Mucosa of rectum (tissue), 2 donors: ENCODE results near the gene CLSTN2.

Source experiments
- H3K27ac ChIP-seq, 2 donors: one replicate each; pipeline ENCODE4 v1.7.0; 2013; ENCODE audit warnings: inconsistent platforms in 2 of 2, low read depth in 2 of 2, low read length in 2 of 2
- H3K27me3 ChIP-seq, 2 donors: one replicate each; pipeline ENCODE4 v1.7.0; 2013; ENCODE audit warnings: low read length in 2 of 2; ENCODE audit not compliant: control insufficient read depth in 2 of 2, insufficient read depth in 2 of 2
- H3K36me3 ChIP-seq, 2 donors: one replicate each; pipeline ENCODE4 v1.7.0; 2013; ENCODE audit warnings: low read length in 2 of 2; ENCODE audit not compliant: control insufficient read depth in 2 of 2, insufficient read depth in 2 of 2
- H3K4me1 ChIP-seq, 2 donors: one replicate each; pipeline ENCODE4 v1.7.0; 2013; ENCODE audit warnings: low read length in 2 of 2, mild to moderate bottlenecking in 1 of 2; ENCODE audit not compliant: control insufficient read depth in 2 of 2, insufficient read depth in 2 of 2
- H3K4me3 ChIP-seq, 2 donors: one replicate each; pipeline ENCODE4 v1.7.0; 2013; ENCODE audit warnings: low read length in 2 of 2
- H3K9ac ChIP-seq, 2 donors: one replicate each; pipeline ENCODE4 v1.7.0; 2013; ENCODE audit warnings: low read length in 2 of 2, low read depth in 1 of 2, mild to moderate bottlenecking in 1 of 2
- H3K9me3 ChIP-seq, 2 donors: one replicate each; pipeline ENCODE4 v1.7.0; 2013; ENCODE audit warnings: low read length in 2 of 2; ENCODE audit not compliant: control insufficient read depth in 2 of 2
- donor health status: healthy.
- donor health status: Normal muscosa, but diverticular disease.

Gene CLSTN2

GRCh38 chr3:140177943-140178342 lies 243.0 kb downstream of the CLSTN2 start:
- Histone ChIP-seq H3K27ac (no peak overlapping the region), H3K9ac (no peak overlapping the region), H3K9me3 (no peaks in the 10 kb centered on the region), H3K4me1 (peaks cover 0 to 2% of the 10 kb centered on the region in 2 donors), H3K36me3 (no peaks in the 10 kb centered on the region), H3K27me3 (no peaks in the 10 kb centered on the region), H3K4me3 (no peak overlapping the region)

GRCh38 chr3:140178482-140178881 lies 243.5 kb downstream of the CLSTN2 start:
- H3K9ac ChIP-seq, result no peak overlapping the region
- no peaks in the 10 kb centered on the region for H3K27me3 ChIP-seq
- H3K4me1 ChIP-seq, result peaks cover 0 to 2% of the 10 kb centered on the region in 2 donors
- no peak overlapping the region for H3K4me3 ChIP-seq
- no peak overlapping the region for H3K27ac ChIP-seq
- H3K9me3 ChIP-seq, result no peaks in the 10 kb centered on the region
- no peaks in the 10 kb centered on the region for H3K36me3 ChIP-seq

- no peaks in the 10 kb centered on the region for H3K27me3 ChIP-seq
- H3K4me3 ChIP-seq, result no peak overlapping the region
- no peaks in the 10 kb centered on the region for H3K9me3 ChIP-seq
- no peak overlapping the region for H3K9ac ChIP-seq
- H3K27ac ChIP-seq, result no peak overlapping the region
- H3K36me3 ChIP-seq, result no peaks in the 10 kb centered on the region
- H3K4me1 ChIP-seq, result peaks cover 0 to 2% of the 10 kb centered on the region in 2 donors
Observed at GRCh38 chr3:140180603-140181002, 245.6 kb downstream of the CLSTN2 start.

GRCh38 chr3:140185375-140185774 lies 250.4 kb downstream of the CLSTN2 start:
- Histone ChIP-seq H3K36me3 (no peaks in the 10 kb centered on the region), H3K9ac (no peak overlapping the region), H3K4me1 (no peaks in the 10 kb centered on the region), H3K4me3 (no peak overlapping the region), H3K9me3 (no peaks in the 10 kb centered on the region), H3K27ac (no peak overlapping the region), H3K27me3 (no peaks in the 10 kb centered on the region)

DNA sequence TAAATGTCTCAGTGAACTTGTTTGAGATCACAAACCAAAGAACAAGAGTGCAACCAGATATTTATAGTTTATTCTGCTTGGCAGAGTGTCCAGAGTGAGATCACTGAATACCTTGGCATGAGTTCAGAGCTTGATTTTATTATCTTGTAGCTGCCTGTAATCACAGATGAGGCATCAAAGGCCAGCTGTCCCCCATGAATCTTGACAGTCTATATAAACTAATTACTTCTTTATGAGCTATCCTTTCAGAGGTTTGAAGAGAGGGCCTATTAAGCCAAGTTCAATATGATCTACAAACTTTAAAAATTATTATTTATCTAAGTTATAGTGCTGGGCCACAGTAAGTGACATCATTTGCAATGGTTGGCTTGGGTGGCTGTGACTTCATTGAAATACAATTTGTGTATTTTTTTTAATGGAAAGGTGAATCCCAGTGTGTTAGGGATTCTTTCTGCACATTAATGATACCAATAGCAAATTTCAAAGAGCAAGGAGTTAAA lies 251.5 kb downstream of the CLSTN2 start:
- H3K27ac ChIP-seq, result no peak overlapping the region
- no peaks in the 10 kb centered on the region for H3K9me3 ChIP-seq
- H3K36me3 ChIP-seq, result no peaks in the 10 kb centered on the region
- H3K4me1 ChIP-seq, result no peaks in the 10 kb centered on the region
- H3K9ac ChIP-seq, result no peak overlapping the region
- H3K4me3 ChIP-seq, result no peak overlapping the region
- no peaks in the 10 kb centered on the region for H3K27me3 ChIP-seq

DNA sequence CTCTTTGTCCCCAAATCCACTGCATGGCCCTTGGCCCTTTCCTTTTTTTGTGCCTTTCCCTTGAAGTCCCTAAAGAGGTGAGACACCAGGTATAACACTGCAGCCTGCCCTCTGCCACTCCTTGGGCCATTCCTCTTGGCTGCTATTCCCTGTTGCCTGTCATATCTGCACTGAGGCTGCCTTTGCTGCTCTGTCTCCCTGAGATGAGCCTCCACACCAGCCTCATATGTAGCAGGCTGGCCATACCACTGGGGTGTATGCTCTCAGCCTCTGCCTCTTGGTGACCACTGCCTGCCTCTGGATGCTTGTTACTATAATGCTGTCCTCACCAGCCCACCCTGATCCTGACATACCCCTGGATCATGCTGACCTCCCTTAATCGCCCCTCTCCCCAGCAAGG lies 252.0 kb downstream of the CLSTN2 start:
- H3K4me3 ChIP-seq, result no peak overlapping the region
- no peaks in the 10 kb centered on the region for H3K27me3 ChIP-seq
- H3K4me1 ChIP-seq, result no peaks in the 10 kb centered on the region
- H3K36me3 ChIP-seq, result no peaks in the 10 kb centered on the region
- no peak overlapping the region for H3K9ac ChIP-seq
- H3K9me3 ChIP-seq, result no peaks in the 10 kb centered on the region
- H3K27ac ChIP-seq, result no peak overlapping the region

DNA sequence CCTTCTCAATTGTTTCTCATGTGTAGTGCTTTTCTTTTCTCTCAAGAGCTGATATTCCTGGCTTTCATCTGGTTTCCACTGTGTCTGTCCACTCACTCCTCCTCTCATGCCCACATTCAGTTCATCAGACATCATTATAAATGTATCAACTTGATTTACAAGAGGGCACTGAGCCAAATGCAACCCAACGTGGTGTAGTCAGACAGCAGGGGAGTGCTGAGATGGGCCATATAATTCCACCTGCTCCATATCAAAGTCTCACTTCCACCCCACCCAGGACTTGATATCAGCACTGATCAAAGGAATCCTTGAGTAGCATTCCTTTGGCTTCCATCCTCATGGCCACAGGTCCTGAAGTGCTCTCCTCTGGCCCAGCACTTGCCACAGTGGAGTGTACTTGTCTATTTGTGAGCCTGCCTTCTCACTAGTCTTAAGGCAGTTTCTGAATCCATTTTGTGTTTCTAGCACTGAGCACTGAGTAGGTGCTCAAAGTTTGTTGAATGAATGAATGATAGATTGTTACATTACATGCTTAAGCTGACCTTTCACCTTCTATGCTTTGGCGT lies 252.8 kb downstream of the CLSTN2 start:
- no peaks in the 10 kb centered on the region for H3K9me3 ChIP-seq
- H3K27ac ChIP-seq, result no peak overlapping the region
- no peaks in the 10 kb centered on the region for H3K27me3 ChIP-seq
- no peaks in the 10 kb centered on the region for H3K36me3 ChIP-seq
- H3K9ac ChIP-seq, result no peak overlapping the region
- no peaks in the 10 kb centered on the region for H3K4me1 ChIP-seq
- no peak overlapping the region for H3K4me3 ChIP-seq

DNA sequence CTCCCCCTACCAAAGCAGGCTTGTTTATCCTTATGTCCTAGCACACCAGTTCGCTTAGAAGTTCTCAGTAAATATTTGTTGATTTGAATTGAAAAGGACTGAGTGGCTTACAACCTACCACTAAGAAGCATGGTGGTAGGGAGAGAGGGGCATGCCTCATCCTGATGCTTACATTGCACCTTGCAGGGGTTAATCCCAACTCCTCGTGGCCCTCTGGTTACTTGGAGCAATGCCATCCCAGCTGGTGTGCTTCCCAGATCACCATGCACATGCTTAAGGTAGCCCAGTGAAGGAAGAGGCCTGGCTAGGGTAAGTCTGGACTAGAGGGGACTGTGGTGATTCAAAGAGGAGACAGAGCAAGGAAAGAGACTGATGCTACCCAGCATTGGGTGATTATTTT lies 253.3 kb downstream of the CLSTN2 start:
- Histone ChIP-seq H3K27ac (no peak overlapping the region), H3K36me3 (no peaks in the 10 kb centered on the region), H3K9ac (no peak overlapping the region), H3K4me1 (no peaks in the 10 kb centered on the region), H3K4me3 (no peak overlapping the region), H3K27me3 (no peaks in the 10 kb centered on the region), H3K9me3 (no peaks in the 10 kb centered on the region)

DNA sequence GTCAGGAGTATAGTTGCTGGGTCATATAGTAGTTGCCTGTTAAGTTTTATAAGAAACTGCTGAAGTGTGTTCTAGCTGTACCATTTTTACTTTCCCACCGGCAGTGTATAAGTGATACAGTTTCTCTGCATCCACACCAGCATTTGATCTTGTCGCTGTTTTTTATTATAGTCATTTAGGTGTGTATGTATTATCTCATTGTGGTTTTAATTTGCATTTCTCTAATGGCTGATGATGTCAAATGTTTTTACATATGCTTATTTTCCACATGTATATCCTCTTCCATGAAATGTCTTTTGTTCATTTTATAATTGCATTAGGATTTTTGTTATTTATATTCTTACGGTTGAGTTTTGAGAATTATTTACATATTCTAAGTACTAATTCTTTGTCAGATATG lies 254.3 kb downstream of the CLSTN2 start:
- Histone ChIP-seq H3K27ac (no peak overlapping the region), H3K9ac (no peak overlapping the region), H3K36me3 (no peaks in the 10 kb centered on the region), H3K9me3 (no peaks in the 10 kb centered on the region), H3K27me3 (no peaks in the 10 kb centered on the region), H3K4me1 (no peaks in the 10 kb centered on the region), H3K4me3 (no peak overlapping the region)

DNA sequence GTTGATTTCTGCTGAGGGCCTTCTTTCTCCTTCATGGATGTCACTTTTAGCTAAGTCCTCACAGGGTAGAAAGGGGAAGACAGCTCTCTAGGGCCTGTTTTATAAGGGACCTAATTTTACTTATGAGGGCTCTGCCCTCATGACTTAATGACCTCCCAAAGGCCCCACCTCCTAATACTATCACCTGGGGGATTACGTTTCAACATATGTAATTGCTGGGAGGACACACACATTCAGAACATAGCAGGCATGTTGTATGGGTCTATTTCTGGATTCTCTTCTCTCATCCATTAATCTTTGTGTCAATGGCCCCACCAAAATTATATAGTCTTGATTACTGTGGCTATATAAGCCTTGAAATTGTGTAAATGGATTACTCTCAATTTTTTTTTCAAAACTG lies 255.0 kb downstream of the CLSTN2 start:
- Histone ChIP-seq H3K27ac (no peak overlapping the region), H3K4me3 (no peak overlapping the region), H3K27me3 (no peaks in the 10 kb centered on the region), H3K4me1 (no peaks in the 10 kb centered on the region), H3K36me3 (no peaks in the 10 kb centered on the region), H3K9me3 (no peaks in the 10 kb centered on the region), H3K9ac (no peak overlapping the region)

GRCh38 chr3:140196970-140197369 lies 262.0 kb downstream of the CLSTN2 start:
- no peaks in the 10 kb centered on the region for H3K4me1 ChIP-seq

More at GRCh38 chr3:140196970-140197369, 262.0 kb downstream of the CLSTN2 start:
- no peaks in the 10 kb centered on the region for H3K9me3 ChIP-seq
- no peaks in the 10 kb centered on the region for H3K36me3 ChIP-seq
- H3K27ac ChIP-seq, result no peak overlapping the region
- no peak overlapping the region for H3K9ac ChIP-seq
- H3K4me3 ChIP-seq, result no peak overlapping the region
- no peaks in the 10 kb centered on the region for H3K27me3 ChIP-seq
